Esophagus mucosa (tissue), 1 donor: ENCODE results near the gene POTEB. TPM values are rescaled to one million over a fixed set of nuclear protein-coding genes. Genes with fewer than 3 reads are reported as not detected.
"Not testable (repeated sequence)": the region's sequence is repeated elsewhere in the genome, so short reads cannot be mapped to it uniquely, and the experiment has no call there.

ENCODE experiments used
- ATAC-seq: fragments of 200-7000 bp; cut with Tn5 transposase; one replicate; pipeline ENCODE4 v1.9.1; 2020
- total RNA-seq: library from RNA; stranded (reverse); gene quantifications from one replicate; pipeline ENCODE4 v1.2.4, GENCODE V29; 2023
- donor health status: DM: yes; HTN: yes; CAD: no.

POTEB gene
- total RNA-seq = not detected

GRCh38 chr15:21877635-21878034 lies at the start of gene POTEB:
TSS of gene POTEB (minus strand) at chr15:21877735. CDS start at chr15:21877246, 489 bp downstream.
- ATAC-seq = not testable (repeated sequence)

GRCh38 chr15:21890955-21891354 lies 13.4 kb upstream of the POTEB start:
- ATAC-seq = not testable (repeated sequence)

GRCh38 chr15:21889542-21889941 lies 12.0 kb upstream of the POTEB start:
- not testable (repeated sequence) for ATAC-seq

- ATAC-seq = not testable (repeated sequence)
These were observed 38.7 kb downstream of the POTEB start for GRCh38 chr15:21838831-21839230.

Other genes with a start within 250 kb of the POTEB start
- gene OR4M2, start 202.8 kb upstream of the POTEB start, total RNA-seq = not detected